ENCODE data around the gene IFIT5.
"Not testable (repeated sequence)": the region's sequence is repeated elsewhere in the genome, so short reads cannot be mapped to it uniquely, and the experiment has no call there.

The IFIT5 gene

GRCh38 chr10:89395141-89395540 is 19.2 kb upstream of the IFIT5 start:
- no peak for DNase-seq

DNA sequence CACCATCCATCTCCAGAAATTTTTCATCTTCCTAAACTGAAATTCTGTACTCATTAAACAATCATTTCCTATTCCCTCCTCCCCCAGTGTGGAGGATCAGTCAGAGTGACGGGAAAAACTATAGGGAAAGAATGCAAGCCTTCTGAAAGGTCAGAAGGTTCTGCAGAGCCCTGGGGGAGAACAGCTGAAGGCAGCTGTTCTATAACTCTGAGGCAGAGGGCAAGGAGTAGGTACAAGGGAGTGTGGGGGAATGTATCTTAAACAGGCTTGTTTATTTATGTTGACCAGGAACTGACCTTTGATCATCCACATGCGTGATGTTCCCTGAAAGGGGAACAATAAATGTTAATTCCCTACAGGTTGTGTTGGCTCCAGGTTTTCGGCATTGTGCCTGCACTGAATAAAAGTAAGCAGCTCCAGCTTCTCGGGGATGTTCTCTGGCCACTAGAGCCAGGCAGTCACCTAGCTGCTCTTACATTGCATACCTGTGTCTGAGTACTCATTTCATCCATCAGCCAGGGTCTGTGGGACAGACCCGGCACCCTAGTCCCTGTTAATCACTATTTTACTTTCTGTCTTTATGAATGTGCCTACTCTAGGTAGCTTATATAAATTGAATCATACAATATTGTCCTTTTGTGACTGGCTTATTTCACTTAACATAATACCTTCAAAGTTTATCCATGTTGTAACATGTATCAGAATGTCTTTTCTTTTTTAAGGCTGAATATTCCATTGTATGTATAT is 16.2 kb upstream of the IFIT5 start:
- no peak for DNase-seq

- DNase-seq: no peak
Observed at GRCh38 chr10:89399956-89400355, 14.4 kb upstream of the IFIT5 start.

DNA sequence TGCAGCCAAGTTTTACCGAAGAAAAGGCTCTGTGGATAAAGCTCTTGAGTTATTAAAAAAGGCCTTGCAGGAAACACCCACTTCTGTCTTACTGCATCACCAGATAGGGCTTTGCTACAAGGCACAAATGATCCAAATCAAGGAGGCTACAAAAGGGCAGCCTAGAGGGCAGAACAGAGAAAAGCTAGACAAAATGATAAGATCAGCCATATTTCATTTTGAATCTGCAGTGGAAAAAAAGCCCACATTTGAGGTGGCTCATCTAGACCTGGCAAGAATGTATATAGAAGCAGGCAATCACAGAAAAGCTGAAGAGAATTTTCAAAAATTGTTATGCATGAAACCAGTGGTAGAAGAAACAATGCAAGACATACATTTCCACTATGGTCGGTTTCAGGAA is 11.3 kb upstream of the IFIT5 start:
- no peak for DNase-seq

- DNase-seq: no peak
Observed at GRCh38 chr10:89404104-89405047, 10.0 kb upstream of the IFIT5 start.

DNA sequence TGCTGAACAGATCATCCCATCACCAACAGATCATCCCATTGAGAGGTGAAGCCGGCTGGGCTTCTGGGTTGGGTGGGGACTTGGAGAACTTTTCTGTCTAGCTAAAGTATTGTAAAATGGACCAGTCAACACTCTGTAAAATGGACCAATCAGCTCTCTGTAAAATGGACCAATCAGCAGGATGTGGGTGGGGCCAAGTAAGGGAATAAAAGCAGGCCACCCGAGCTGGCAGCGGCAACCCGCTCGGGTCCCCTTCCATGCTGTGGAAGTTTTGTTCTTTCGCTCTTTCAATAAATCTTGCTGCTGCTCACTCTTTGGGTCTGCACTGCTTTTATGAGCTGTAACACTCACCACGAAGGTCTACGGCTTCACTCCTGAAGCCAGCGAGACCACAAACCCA is 8.2 kb upstream of the IFIT5 start:
- DNase-seq: not testable (repeated sequence)

DNA sequence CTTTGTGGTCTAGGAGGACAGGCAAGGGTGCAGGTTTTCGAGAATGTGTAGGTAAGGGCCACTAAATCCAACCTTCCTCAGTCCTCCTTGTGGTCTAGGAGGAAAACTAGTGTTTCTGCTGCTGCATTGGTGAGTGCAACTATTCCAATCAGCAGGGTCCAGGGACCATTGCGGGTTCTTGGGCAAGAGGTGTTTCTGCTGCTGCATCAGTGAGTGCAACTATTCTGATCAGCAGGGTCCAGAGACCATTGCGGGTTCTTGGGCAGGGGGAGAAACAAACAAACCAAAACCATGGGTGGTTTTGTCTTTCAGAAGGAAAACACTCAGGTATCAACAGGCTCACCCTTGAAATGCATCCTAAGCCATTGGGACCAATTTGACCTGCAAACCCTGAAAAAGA is 6.6 kb upstream of the IFIT5 start:
- DNase-seq: not testable (repeated sequence)

DNA sequence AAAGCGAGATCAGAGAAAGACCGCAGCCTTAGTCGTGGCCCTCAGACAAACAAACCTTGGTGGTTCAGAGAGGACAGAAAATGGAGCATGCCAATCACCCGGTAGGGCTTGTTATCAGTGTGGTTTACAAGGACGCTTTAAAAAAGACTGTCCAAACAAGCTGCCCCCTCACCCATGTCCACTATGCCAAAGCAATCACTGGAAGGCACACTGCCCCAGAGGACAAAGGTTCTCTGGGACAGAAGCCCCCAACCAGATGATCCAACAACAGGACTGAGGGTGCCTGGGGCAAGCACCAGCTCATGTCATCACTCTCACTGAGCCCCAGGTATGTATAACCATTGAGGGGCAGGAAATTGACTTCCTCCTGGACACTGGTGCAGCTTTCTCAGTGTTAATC is 5.1 kb upstream of the IFIT5 start:
- DNase-seq: not testable (repeated sequence)

DNA sequence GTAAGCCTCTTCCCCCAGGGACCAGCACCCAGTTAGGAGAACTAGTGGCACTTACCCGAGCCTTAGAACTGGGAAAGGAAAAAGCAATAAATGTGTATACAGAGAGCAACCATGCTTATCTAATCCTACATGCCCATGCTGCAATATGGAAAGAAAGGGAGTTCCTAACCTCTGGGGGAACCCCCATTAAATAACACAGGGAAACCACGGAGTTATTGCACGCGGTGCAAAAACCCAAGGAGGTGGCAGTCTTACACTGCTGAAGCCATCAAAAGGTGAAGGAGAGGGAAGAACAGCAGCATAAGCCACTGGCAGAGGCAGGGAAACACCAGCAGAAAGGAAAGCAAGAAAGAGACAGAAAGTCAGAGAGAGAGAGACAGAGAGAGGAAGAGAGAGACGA is 3.8 kb upstream of the IFIT5 start:
- not testable (repeated sequence) for DNase-seq

DNA sequence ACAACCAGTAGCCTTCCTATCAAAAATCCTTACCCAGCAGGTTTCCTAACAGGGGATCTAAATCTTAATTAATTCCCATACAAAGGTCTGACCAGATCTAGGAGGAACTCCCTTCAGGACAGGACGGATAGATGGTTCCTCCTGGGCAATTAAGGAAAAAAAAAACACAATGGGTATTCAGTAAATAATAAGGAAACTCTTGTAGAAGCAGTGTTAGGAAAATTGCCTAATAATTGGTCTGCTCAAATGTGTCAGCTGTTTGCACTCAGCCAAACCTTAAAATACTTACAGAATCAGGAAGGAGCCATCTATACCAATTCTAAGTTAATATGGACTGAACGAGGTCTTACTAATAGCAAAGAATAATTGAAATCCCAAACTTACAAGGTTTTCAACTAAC is 3.2 kb upstream of the IFIT5 start:
- not testable (repeated sequence) for DNase-seq

DNA sequence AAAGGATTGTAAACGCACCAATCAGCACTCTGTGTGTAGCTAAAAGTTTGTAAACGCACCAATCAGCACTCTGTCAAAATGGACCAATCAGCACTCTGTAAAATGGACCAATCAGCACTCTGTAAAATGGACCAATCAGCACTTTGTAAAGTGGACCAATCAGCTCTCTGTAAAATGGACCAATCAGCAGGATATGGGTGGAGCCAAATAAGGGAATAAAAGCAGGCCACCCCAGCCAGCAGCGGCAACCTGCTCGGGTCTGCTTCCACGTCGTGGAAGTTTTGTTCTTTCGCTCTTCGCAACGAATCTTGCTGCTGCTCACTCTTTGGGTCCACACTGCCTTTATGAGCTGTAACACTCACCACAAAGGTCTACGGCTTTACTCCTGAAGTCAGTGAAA is 2.1 kb upstream of the IFIT5 start:
- not testable (repeated sequence) for DNase-seq

GRCh38 chr10:89413398-89413912 is 913 bp upstream of the IFIT5 start:
- no peak for DNase-seq

DNA sequence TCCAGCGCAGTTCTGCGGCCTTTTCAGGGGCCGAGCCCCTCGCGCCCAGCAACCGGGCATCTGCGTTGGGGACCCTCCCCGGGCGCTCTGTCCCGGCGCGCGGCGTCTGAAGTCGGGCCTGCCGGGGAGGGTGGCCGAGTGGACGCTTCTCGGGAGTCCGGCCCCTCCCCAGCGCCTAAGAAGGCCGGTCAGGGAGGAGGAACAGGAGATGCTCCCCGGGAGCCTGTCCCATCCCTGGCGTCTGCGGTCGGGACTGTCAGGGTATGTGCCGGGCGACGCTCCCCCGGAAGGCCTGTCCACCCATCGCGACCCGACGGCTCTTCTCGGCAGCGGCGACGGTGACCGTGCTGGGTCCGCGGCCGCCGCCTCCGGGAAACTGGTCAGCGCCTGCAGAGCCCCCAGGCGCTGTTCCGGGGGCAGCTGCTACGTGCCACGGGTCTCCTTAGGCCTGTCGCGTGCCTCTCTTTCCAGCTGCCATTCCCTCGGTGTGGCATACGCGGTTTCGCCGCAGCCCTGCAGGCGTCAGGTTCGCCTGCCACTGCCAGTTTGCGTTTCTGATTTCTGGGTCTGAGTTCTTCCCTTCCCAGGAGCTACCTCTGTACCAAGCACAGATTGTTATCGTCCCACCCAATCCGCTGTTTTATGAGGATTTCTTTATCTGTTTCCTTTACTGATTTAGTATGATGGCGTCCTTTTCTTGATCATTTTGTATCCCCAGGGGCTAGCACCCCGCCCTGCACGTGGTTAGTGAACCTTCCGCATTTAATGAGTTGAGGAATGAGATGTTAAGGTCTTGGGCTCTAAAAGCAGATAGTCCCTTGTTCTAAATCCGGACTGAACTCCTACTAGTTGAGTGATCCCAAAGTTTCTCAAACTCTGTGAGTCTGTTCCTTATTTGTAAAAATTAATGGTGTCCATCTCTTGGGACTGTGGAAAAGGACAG is 782 bp downstream of the IFIT5 start:
- no peak for DNase-seq

DNA sequence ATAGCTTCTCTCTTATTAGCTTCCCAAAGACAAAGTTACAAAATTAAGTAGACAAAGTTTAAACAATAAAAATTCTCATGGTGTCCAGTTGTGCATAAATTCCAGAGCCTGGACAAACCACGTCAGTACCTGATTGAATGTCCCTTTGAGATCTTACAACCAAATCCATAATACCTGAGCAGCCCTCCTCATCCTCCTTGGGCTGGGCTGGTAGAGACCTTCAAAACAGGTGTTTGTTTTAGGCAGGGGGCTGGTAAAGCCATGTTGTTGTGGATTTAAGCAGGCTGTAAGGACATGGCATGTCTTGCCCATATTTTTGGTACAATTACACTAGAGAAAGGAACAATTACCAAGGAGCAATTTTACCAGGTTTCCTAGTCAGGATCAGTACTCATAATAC is 2.1 kb downstream of the IFIT5 start:
- DNase-seq: no peak

GRCh38 chr10:89419548-89419947 is 5.2 kb downstream of the IFIT5 start:
- no peak for DNase-seq

GRCh38 chr10:89421018-89421476 is 6.7 kb downstream of the IFIT5 start:
- DNase-seq: peak; percentile 26

- no peak for DNase-seq
Observed at GRCh38 chr10:89425000-89425399, 10.6 kb downstream of the IFIT5 start.

DNA sequence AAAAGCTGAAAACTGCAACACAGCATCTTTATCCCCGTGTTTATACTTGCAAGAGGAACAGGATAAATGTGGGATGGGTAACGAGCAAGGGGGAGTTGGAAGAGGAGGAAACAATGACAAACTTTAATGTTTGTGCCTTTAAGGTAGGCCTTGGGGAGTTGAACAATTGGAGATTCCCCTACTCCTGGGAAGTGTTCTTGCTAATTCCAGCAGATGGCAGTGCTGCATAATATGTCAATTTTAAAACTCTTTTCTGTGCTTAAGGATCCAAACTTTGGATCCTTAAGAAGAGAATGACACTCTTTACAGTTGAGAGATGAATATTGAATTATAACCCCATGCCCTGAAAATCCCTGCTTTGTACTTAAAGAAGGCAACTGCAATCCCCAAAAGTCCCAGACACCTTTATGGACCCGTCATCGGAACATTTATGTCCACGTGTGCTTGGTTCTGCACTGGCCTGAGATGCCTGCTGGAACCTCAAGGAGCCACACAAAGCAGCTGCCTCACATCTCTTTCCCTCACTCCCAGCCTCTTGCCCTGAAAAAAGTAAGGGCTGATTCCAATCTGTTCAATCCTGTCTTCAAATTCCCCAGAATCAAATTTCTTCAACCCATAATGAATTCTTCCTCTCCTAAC is 12.0 kb downstream of the IFIT5 start:
- DNase-seq: no peak

DNA sequence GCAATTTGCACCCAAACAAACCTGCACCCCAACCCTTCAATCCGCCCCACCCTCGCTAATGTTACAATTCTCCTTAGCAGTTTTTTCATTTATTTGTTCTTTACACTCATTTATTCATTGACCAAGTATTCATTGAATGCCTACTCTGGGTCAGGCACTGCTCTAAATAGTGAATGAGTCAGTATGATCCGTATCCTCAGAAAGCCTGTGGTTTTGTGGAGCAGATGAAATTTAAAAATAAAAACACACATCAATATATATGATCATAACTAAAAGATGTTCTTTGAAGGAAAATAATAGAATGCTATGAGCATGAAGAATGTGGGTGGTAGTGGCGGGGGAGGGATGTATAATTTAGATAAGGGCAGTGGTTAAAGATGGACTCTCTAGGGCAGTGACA is 13.3 kb downstream of the IFIT5 start:
- DNase-seq: no peak

GRCh38 chr10:89428877-89429276 is 14.5 kb downstream of the IFIT5 start:
- no peak for DNase-seq

- DNase-seq: no peak
Observed at GRCh38 chr10:89431977-89432376, 17.6 kb downstream of the IFIT5 start.

DNA sequence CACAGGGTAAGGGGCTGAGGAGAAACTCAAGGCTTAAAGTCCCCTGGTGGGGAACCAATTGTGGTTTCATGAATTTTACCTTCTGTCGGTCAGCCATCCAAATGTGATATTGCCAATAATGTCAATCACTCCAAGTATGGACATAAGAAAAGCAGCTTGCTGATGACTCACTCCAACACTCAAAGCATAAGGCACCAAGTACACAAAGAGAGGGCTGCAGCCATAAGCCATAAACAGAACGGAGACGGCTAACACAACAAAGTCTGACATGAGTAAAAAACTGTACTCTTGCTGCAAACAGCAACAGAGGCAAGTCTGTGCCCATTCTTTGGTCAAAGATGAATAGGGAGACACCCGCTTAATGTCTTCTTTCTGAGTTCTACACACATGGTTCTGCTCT is 24.2 kb downstream of the IFIT5 start:
- DNase-seq: no peak

All from NCI-H510A (cell line).